ENCODE measurements around the gene ADD1.

The ADD1 gene

DNA sequence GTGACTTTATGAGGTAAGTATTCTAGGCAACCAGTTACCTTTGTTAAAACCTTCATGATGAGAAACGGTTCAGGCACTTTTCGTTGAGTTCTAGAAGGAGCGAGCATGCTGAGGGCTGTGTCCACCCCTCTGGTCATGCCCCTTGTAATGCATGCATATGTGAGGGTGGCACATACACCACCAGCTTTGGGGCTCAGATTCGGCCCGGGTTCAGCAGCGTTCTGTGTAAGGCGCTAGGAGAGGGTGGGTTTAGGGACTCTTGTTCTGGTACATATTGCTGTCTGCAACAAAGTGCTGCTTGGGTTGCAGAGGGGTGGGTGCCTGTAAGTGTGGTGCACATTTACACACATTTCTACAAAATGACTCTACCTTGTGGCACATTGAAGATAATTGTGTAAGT is 65.0 kb downstream of the ADD1 start:
- Histone ChIP-seq H3K4me1 (peaks cover 0 to 5% (median 0%) of the 10 kb centered on the region in 4 donors), H3K36me3 (peaks cover 89 to 100% (median 91%) of the 10 kb centered on the region in 3 donors), H3K27ac (no peak overlapping the region), H3K9me3 (no peaks in the 10 kb centered on the region), H3K27me3 (no peaks in the 10 kb centered on the region), H3K4me3 (no peak overlapping the region)
- DNase-seq: no peak
- intact Hi-C loops (cut with DNase I; ENCODE audit: low total_unique reads): no loop called here
- TF ChIP-seq, protein P1, sequence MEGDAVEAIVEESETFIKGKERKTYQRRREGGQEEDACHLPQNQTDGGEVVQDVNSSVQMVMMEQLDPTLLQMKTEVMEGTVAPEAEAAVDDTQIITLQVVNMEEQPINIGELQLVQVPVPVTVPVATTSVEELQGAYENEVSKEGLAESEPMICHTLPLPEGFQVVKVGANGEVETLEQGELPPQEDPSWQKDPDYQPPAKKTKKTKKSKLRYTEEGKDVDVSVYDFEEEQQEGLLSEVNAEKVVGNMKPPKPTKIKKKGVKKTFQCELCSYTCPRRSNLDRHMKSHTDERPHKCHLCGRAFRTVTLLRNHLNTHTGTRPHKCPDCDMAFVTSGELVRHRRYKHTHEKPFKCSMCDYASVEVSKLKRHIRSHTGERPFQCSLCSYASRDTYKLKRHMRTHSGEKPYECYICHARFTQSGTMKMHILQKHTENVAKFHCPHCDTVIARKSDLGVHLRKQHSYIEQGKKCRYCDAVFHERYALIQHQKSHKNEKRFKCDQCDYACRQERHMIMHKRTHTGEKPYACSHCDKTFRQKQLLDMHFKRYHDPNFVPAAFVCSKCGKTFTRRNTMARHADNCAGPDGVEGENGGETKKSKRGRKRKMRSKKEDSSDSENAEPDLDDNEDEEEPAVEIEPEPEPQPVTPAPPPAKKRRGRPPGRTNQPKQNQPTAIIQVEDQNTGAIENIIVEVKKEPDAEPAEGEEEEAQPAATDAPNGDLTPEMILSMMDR (IDR thresholded peaks at IDR 0.05): no peak

DNA sequence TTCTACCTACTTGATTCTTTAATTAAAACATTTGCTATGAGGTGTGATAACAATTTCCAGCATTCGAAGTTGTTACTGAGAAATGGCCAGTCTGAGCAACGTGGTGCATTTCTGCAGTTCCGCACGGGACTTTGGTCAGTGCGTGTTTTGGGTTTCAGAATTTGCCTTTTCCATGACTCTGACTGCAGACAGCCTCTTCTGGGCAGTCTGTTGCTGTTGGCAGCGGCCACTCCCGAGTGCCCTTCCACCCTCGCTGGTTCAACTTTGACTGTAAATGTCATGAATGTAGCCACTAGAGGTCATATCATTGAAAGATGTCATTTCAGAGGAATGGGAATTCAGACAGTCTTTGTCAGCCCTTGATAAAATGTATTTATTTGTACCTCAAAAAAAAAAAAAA is 65.9 kb downstream of the ADD1 start:
- no peak overlapping the region for H3K27ac ChIP-seq
- no peak overlapping the region for H3K4me3 ChIP-seq
- H3K27me3 ChIP-seq: no peaks in the 10 kb centered on the region
- intact Hi-C loops (cut with DNase I; ENCODE audit: low total_unique reads): no loop called here
- no peaks in the 10 kb centered on the region for H3K9me3 ChIP-seq
- H3K36me3 ChIP-seq: peaks cover 86 to 100% (median 90%) of the 10 kb centered on the region in 3 donors
- DNase-seq: peak in 1 of 2 donors; percentile 57
- TF ChIP-seq, protein P1 (IDR thresholded peaks at IDR 0.05): no peak
- H3K4me1 ChIP-seq: peaks cover 0 to 5% (median 0%) of the 10 kb centered on the region in 4 donors

DNA sequence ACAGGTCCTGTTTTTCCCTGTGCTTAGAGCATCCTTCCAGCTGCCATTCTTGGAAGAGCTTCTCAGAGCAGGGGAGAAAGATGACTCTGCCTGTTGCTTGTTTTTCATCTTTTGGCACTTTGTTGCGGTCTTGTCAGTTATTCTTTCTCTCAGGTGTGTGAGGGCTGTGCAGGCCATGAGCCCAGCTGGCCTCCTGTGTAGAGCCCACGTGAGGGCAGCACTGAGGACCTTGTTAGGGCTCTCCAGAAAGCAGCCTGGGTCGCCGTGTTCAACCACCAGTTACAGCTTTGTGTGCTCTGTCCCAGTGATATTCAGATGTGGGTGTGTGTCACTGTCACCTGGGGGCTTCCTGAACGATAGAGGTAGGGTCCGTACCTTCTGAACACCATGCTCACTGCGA is 66.8 kb downstream of the ADD1 start:
- intact Hi-C loops (cut with DNase I; ENCODE audit: low total_unique reads): no loop called here
- H3K36me3 ChIP-seq: peaks cover 86 to 100% (median 90%) of the 10 kb centered on the region in 3 donors
- TF ChIP-seq, protein P1 (IDR thresholded peaks at IDR 0.05): no peak
- H3K4me1 ChIP-seq: peaks cover 0 to 5% (median 0%) of the 10 kb centered on the region in 4 donors
- H3K27ac ChIP-seq: no peak overlapping the region
- no peak overlapping the region for H3K4me3 ChIP-seq
- DNase-seq: no peak
- no peaks in the 10 kb centered on the region for H3K9me3 ChIP-seq
- H3K27me3 ChIP-seq: no peaks in the 10 kb centered on the region

DNA sequence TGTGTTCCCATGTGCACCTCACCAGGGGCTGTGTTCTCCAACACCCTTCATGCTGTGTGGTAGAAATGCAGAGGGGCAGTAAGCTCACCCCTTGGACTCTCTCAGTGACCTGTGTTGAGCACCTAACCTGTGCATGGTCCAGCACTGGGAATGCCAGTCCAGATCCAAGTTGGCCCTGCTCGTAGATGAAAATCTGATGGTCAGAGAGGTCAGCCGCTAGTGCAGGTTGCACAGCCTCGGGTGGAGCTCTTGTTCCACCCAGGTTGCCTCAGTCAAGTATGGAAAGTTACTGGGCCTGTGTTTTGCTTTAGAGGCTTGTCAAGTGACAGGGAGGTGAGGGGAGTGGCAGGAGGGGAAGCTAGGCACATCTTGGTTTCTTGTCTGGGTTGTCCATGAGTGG is 68.2 kb downstream of the ADD1 start:
- H3K27me3 ChIP-seq: no peaks in the 10 kb centered on the region
- TF ChIP-seq, protein P1 (IDR thresholded peaks at IDR 0.05): no peak
- H3K36me3 ChIP-seq: peaks cover 85 to 100% (median 90%) of the 10 kb centered on the region in 3 donors
- peaks cover 0 to 5% (median 0%) of the 10 kb centered on the region in 4 donors for H3K4me1 ChIP-seq
- H3K9me3 ChIP-seq: no peaks in the 10 kb centered on the region
- intact Hi-C loops (cut with DNase I; ENCODE audit: low total_unique reads): no loop called here
- DNase-seq: no peak
- no peak overlapping the region for H3K4me3 ChIP-seq
- H3K27ac ChIP-seq: no peak overlapping the region

DNA sequence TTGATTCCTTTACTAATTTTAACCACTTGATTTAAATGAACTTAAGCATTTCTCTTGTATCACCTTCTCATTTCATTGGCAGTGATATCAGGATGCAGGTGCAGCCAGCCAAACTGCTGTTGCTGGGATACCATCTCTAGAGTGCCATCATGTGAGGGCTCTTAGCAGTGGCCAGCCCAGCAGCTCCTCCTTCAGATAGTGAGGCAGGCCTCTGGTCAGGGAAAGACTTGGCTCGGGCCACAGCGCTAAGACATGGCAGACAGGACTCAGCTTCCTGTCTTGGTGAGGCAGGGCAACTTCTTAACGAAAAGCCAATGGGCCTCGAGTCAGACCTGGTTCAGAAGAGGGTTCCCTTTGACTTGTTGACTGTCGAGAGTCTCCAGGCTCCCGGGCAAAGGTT is 69.5 kb downstream of the ADD1 start:
- TF ChIP-seq, protein P1 (IDR thresholded peaks at IDR 0.05): no peak
- H3K27ac ChIP-seq: no peak overlapping the region
- peak in 1 of 2 donors; percentile 54 for DNase-seq
- no peak overlapping the region for H3K4me3 ChIP-seq
- no peaks in the 10 kb centered on the region for H3K9me3 ChIP-seq
- peaks cover 76 to 97% (median 81%) of the 10 kb centered on the region in 3 donors for H3K36me3 ChIP-seq
- no peaks in the 10 kb centered on the region for H3K27me3 ChIP-seq
- H3K4me1 ChIP-seq: peaks cover 0 to 5% (median 0%) of the 10 kb centered on the region in 4 donors
- intact Hi-C loops (cut with DNase I; ENCODE audit: low total_unique reads): no loop called here
